Activated naive CD4-positive, alpha-beta T cell treated with anti-CD3 and anti-CD28 coated beads, Interleukin-2, amount 10 ng/mL, durations not matched to agents 7 days and 5 days (primary cell): ENCODE measurements around the gene NTN1.

Source experiments
- CTCF ChIA-PET: fragments of 350-600 bp; sonication (Branson Sonifier 250); formaldehyde crosslinking; loops from one replicate; lab custom pipeline; 2021; ENCODE audit warnings: antibody characterized with exemption; lab: Charles Lee
- DNase-seq: peaks from one replicate; pipeline ENCODE4 v3.0.0-alpha.2; 2020
- H3K27ac Mint-ChIP-seq: one replicate; pipeline ENCODE4 v1.8.0; 2021; ENCODE audit warnings: mild to moderate bottlenecking, moderate library complexity, mixed read lengths
- H3K27me3 Mint-ChIP-seq: one replicate; pipeline ENCODE4 v1.8.0; 2021; ENCODE audit warnings: mild to moderate bottlenecking, mixed read lengths
- H3K36me3 Mint-ChIP-seq: one replicate; pipeline ENCODE4 v1.8.0; 2021; ENCODE audit warnings: mixed read lengths
- H3K4me1 Mint-ChIP-seq: one replicate; pipeline ENCODE4 v1.8.0; 2021; ENCODE audit warnings: mixed read lengths
- H3K4me3 Mint-ChIP-seq: one replicate; pipeline ENCODE4 v1.8.0; 2021; ENCODE audit warnings: mild to moderate bottlenecking, moderate library complexity, mixed read lengths
- H3K9me3 Mint-ChIP-seq: one replicate; pipeline ENCODE4 v1.8.0; 2021; ENCODE audit warnings: mixed read lengths

Gene NTN1

DNA sequence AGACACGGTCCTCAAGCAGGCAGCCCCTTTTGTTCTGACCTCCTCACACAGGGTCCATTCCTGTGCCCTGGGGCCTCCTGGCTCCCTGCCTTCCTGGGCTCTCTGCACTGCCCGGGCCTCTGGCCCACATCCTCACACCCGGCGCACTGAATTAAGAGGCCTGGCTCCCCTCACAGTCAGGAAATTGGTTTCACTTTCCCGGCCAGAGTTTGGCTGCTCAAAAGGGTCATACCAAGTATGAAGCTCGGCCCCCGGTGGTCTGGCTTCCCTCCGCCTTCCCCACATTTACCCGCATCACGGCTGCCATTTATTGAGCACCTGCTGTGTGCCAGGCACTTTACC, 220.0 kb downstream of the NTN1 start:
- Mint-ChIP-seq H3K36me3 (no peaks in the 10 kb centered on the region), H3K9me3 (no peaks in the 10 kb centered on the region), H3K27me3 (peaks cover 30% of the 10 kb centered on the region), H3K27ac (no peak overlapping the region), H3K4me1 (peaks cover 11% of the 10 kb centered on the region), H3K4me3 (no peak overlapping the region)
- CTCF ChIA-PET = interaction anchor here (0.6 kb wide), 1 partner anchor 92 kb away, joined by 3 read pairs; no protein-coding TSS in a partner anchor
- DNase-seq = no peak

DNA sequence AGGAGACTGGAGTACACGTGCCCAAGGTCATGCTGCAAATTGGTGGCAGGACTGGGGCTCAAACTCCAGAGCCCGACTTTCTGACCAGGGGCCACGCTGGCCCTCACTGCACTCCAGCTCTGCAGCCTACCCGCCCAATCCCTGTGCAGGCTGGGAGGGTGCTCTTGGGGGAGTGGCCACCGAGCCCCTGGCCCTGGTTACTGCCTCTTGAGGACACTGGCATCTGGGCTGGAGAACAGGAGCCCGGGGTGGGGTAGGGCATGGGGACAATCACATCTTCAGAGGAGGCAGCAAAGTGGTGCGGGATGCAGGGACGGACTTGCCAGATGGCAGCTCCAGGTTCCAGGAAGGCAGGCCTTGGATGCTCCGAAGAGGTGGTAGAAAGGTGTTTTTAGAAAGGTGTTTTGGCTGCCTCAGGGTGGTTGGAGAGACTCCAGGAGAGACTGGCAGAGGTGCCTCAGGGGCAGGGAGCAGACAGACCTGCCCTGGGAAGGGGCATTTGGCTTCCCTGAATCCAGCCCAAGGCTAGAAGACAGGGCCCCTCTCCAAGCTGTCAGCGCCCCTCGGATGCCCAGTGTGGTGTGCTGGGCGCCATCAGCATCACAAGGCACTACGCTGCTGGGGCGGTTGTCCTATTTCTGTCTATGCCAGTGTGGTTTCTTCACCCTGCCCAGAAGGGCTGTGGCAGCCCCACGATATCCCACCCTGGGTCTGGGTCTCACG, 220.6 kb downstream of the NTN1 start:
- Mint-ChIP-seq H3K4me1 (peaks cover 11% of the 10 kb centered on the region), H3K27me3 (peaks cover 30% of the 10 kb centered on the region), H3K27ac (peak overlapping the region; percentile 49), H3K4me3 (no peak overlapping the region), H3K9me3 (no peaks in the 10 kb centered on the region), H3K36me3 (no peaks in the 10 kb centered on the region)
- DNase-seq = no peak
- CTCF ChIA-PET = no interaction called here

GRCh38 chr17:9242497-9242881, 221.2 kb downstream of the NTN1 start:
- no peak overlapping the region for H3K4me3 Mint-ChIP-seq
- H3K27ac Mint-ChIP-seq = no peak overlapping the region
- no peaks in the 10 kb centered on the region for H3K9me3 Mint-ChIP-seq
- CTCF ChIA-PET = no interaction called here
- DNase-seq = no peak
- H3K36me3 Mint-ChIP-seq = no peaks in the 10 kb centered on the region
- H3K4me1 Mint-ChIP-seq = peaks cover 11% of the 10 kb centered on the region
- peaks cover 27% of the 10 kb centered on the region for H3K27me3 Mint-ChIP-seq

DNA sequence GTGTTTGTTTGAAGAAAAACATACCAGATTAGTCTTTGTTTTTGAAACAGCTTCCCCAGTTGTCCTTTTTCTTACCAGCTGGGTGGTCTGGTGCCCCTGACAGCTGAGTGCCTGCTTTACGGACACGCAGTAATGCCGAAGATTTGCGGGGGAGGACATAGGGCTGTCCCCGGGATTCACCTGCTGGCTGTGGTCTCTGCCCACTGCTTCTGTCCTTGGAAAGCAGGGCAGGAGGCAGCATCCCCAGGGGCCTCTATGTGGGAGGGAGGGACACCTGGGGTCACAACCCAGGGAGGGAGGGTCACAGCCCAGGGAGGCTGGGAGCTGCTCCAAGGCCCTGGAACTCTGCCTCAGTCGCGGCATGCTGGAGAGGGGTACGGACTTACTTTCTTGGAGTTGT, 221.7 kb downstream of the NTN1 start:
- H3K27ac Mint-ChIP-seq = no peak overlapping the region
- peaks cover 11% of the 10 kb centered on the region for H3K4me1 Mint-ChIP-seq
- CTCF ChIA-PET = no interaction called here
- no peaks in the 10 kb centered on the region for H3K9me3 Mint-ChIP-seq
- no peak for DNase-seq
- H3K36me3 Mint-ChIP-seq = no peaks in the 10 kb centered on the region
- H3K4me3 Mint-ChIP-seq = no peak overlapping the region
- H3K27me3 Mint-ChIP-seq = peaks cover 22% of the 10 kb centered on the region

DNA sequence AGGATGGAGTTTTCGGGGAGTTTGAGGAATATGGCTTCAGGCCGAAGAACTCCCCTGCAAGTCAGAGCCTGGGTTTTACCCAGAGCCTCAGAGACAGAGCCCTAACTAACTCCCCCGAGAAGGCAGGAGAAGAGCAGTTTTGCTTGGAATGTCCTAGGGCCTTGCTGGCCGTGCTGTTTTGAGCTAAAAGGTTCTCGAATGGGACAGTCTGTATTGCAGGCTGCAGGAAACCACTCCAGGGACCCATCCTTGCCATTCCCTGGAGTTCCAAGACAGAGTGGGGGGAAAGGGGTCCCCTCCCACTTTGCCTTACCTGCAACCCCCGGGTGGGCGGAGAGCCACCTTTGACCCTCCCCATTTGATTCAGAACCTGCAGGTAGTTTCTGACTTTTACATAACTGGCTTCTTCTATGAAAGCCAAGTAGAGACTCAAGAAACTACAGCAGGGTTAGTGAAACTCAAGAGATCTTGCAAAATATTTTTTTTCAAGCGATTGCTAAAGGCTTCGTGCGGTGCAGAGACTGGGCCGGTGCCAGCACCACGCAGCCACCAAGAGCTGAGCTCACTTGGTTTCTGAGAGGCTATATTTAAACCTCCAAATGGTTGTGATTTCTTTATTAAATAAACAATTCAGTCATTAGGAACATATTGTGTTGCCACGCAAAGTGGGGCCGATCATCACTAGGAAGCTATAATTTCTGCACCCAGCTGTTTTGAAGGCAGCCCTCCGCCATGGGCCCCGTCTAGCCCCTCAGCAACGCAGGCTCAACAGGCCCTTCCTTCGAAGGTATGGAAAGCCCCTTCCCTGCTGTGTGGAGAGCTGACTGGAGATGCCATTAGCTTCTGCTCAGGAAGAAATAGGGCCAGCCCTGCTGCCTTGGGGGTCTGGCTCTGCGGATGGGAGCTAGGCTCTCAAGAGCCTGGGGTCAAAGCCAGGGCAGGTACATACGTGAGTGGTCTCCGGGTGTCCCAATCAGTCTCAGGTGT, 223.0 kb downstream of the NTN1 start:
- DNase-seq = no peak
- CTCF ChIA-PET = no interaction called here
- Mint-ChIP-seq H3K9me3 (no peaks in the 10 kb centered on the region), H3K4me3 (no peak overlapping the region), H3K36me3 (no peaks in the 10 kb centered on the region), H3K27me3 (peaks cover 9% of the 10 kb centered on the region), H3K4me1 (peaks cover 4% of the 10 kb centered on the region), H3K27ac (no peak overlapping the region)

GRCh38 chr17:9247401-9247938, 226.2 kb downstream of the NTN1 start:
- Mint-ChIP-seq H3K27me3 (no peaks in the 10 kb centered on the region), H3K36me3 (no peaks in the 10 kb centered on the region), H3K9me3 (no peaks in the 10 kb centered on the region), H3K4me3 (no peak overlapping the region), H3K4me1 (peaks cover 9% of the 10 kb centered on the region), H3K27ac (no peak overlapping the region)
- no peak for DNase-seq
- CTCF ChIA-PET = no interaction called here

GRCh38 chr17:9249245-9249953, 228.1 kb downstream of the NTN1 start:
- Mint-ChIP-seq H3K4me3 (no peak overlapping the region), H3K27me3 (no peaks in the 10 kb centered on the region), H3K4me1 (peaks cover 19% of the 10 kb centered on the region), H3K36me3 (peaks cover 2% of the 10 kb centered on the region), H3K27ac (no peak overlapping the region), H3K9me3 (no peaks in the 10 kb centered on the region)
- no peak for DNase-seq
- CTCF ChIA-PET = no interaction called here

- CTCF ChIA-PET = no interaction called here
Observed at GRCh38 chr17:9251273-9251672, 230.0 kb downstream of the NTN1 start.

DNA sequence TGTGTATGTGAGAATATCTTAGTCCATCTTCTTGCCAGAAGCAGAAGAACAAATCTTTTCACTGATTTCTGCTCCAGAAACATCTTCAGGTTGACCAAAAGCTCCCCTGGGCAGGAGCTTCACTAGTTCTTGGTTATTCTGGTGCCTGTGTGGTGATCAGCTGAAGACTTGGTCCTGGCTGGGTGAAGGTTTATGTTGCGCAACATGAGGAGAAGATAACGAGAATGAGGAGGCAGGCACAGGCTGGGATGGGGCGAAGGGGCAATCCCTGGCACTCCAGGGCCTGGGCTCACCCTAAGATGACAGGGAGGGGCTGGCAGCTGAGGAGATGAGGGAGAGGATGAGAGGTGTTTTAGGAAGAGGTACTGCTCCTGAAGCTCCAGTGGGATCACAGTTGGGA, 232.0 kb downstream of the NTN1 start:
- Mint-ChIP-seq H3K9me3 (no peaks in the 10 kb centered on the region), H3K27ac (no peak overlapping the region), H3K36me3 (peaks cover 2% of the 10 kb centered on the region), H3K27me3 (no peaks in the 10 kb centered on the region), H3K4me3 (no peak overlapping the region), H3K4me1 (peaks cover 19% of the 10 kb centered on the region)
- CTCF ChIA-PET = interaction anchor here (1.2 kb wide), 1 partner anchor 20 kb away, joined by 3 read pairs; no protein-coding TSS in a partner anchor
- DNase-seq = no peak

More at GRCh38 chr17:9251273-9251672, 230.0 kb downstream of the NTN1 start:
- Mint-ChIP-seq H3K4me1 (peaks cover 19% of the 10 kb centered on the region), H3K4me3 (no peak overlapping the region), H3K36me3 (peaks cover 2% of the 10 kb centered on the region), H3K27me3 (no peaks in the 10 kb centered on the region), H3K27ac (no peak overlapping the region), H3K9me3 (no peaks in the 10 kb centered on the region)
- no peak for DNase-seq

- no peak overlapping the region for H3K27ac Mint-ChIP-seq
- H3K9me3 Mint-ChIP-seq = no peaks in the 10 kb centered on the region
- CTCF ChIA-PET = interaction anchor here (0.6 kb wide), 1 partner anchor 180 kb away, joined by 3 read pairs; no protein-coding TSS in a partner anchor
- peaks cover 19% of the 10 kb centered on the region for H3K4me1 Mint-ChIP-seq
- peaks cover 2% of the 10 kb centered on the region for H3K36me3 Mint-ChIP-seq
- no peaks in the 10 kb centered on the region for H3K27me3 Mint-ChIP-seq
- H3K4me3 Mint-ChIP-seq = no peak overlapping the region
- no peak for DNase-seq
Observed at GRCh38 chr17:9254841-9255240, 233.5 kb downstream of the NTN1 start.

DNA sequence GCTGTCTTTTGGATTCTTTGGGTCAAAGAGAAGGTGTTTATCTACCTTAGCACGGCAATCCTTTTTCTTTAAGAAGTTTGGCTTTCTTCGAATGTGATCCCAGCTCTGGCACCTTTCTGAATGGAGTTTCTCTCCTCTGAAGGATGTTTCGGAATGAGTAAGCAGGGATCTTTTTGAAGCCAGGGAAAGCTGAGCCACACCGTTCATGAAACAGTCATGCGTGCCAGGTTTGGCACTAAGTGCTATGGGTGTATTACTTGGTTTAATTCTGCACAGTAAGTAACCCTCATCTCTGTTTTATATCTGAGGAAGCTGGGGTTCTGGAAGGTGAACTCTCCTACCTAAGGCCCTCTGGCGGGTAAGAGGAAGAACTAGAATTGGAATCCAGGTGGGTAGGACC, 234.5 kb downstream of the NTN1 start:
- H3K27ac Mint-ChIP-seq = no peak overlapping the region
- CTCF ChIA-PET = no interaction called here

GRCh38 chr17:9256361-9256750, 235.0 kb downstream of the NTN1 start:
- no peaks in the 10 kb centered on the region for H3K9me3 Mint-ChIP-seq
- H3K27ac Mint-ChIP-seq = no peak overlapping the region
- H3K27me3 Mint-ChIP-seq = no peaks in the 10 kb centered on the region
- no peak overlapping the region for H3K4me3 Mint-ChIP-seq
- peaks cover 15% of the 10 kb centered on the region for H3K4me1 Mint-ChIP-seq
- peaks cover 2% of the 10 kb centered on the region for H3K36me3 Mint-ChIP-seq
- DNase-seq = no peak
- CTCF ChIA-PET = no interaction called here

More for the DNA sequence above, 234.5 kb downstream of the NTN1 start:
- Mint-ChIP-seq H3K9me3 (no peaks in the 10 kb centered on the region), H3K27me3 (no peaks in the 10 kb centered on the region), H3K4me1 (peaks cover 19% of the 10 kb centered on the region), H3K36me3 (peaks cover 2% of the 10 kb centered on the region), H3K4me3 (no peak overlapping the region)
- DNase-seq = no peak

- H3K36me3 Mint-ChIP-seq = peaks cover 2% of the 10 kb centered on the region
- no peaks in the 10 kb centered on the region for H3K9me3 Mint-ChIP-seq
- no peak for DNase-seq
- H3K27me3 Mint-ChIP-seq = no peaks in the 10 kb centered on the region
- CTCF ChIA-PET = no interaction called here
- H3K4me3 Mint-ChIP-seq = no peak overlapping the region
- H3K4me1 Mint-ChIP-seq = peaks cover 12% of the 10 kb centered on the region
- H3K27ac Mint-ChIP-seq = no peak overlapping the region
Observed at GRCh38 chr17:9256751-9257629, 235.7 kb downstream of the NTN1 start.
